HG02571 (cell line): Measurements from ENCODE around the gene AGTRAP.

Experiments
- ATAC-seq: cut with Tn5 transposase; IDR thresholded peaks from one replicate; pipeline ENCODE4 v1.9.1; 2021; ENCODE audit warnings: mild to moderate bottlenecking, moderate library complexity; ENCODE audit not compliant: unreplicated experiment

Gene AGTRAP

DNA sequence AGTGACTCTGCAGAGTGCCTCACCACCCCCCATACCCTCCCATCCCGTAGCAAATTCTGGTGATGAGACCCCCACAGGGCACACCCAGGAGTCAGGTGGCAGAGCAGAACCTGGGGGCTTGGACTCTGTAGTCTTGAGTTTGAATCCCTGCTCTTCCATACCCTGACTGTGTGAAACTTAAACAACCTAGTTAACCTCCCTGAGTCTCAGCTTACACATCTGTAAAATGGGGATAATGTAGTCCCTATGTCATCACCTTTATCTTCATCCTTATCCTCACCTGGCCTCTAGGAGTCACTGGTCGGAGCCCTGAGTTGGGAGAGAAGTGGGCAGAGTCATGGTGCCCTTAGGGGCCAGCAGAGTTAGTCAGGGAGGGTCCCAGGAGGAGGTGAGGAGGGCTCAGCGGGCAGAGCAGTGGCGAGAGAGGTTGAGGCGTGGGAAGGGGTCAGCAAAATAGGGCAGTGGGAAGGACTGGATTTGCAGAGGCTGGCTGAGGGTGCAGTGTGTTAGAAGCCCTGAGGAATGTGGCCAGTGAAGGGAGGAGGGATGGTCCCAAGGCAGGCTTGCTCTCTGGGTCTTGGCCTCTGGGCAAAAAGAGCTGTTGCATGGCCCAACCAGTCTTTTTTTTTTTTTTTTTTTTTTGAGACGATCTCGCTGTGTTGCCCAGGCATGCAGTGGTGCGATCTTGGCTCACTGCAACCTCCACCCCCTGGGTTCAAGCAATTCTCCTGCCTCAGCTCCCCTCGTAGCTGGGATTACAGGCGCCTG is 44.6 kb downstream of the AGTRAP start:
- ATAC-seq = no peak

GRCh38 chr1:11781297-11781696 is 45.4 kb downstream of the AGTRAP start:
- ATAC-seq = no peak

DNA sequence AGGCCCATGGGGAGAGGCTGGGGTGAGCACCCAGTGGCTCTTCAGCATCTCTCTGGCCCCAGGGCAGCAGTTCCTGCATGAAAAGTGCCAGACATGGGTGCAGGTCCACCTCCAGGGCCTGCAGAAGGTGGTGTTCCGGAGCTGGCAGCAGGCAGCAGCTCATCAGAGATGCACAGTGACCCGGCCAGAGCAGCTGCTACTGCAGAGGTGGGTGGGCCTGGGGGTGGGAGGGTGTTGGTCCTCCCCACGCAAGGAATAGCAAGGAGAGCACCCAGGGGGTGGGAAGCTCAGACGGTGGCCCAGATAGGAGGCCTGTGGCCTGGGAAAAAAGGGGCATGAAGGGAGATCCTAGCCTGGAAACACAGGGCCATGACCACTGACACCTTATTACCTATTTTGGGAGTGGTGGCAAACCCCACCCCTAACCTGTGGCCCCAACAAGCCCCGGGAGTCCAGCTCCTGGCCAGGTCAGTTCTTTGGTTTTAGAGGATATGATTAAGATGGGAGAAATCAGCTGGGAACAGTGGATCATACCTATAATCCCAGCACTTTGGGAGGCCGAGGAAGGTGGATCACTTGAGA is 46.3 kb downstream of the AGTRAP start:
- ATAC-seq = no peak

DNA sequence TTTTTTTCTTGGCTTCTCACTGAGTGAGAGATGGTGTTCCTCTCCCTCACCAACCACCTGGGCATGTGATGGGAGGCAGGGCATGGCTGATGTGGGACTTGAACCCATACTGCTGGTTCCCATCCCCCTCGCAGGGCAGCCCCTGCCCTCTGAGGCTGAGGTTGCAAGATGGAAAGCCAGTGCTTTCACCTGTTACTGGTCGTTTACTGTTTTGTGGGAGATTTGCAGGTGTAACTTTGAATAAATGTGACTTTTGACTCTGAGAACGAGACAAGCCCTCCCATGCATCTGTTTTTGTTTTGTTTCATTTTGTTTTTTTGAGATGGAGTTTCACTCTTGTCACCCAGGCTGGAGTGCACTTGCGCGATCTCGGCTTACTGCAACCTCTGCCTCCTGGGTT is 47.6 kb downstream of the AGTRAP start:
- ATAC-seq = no peak

DNA sequence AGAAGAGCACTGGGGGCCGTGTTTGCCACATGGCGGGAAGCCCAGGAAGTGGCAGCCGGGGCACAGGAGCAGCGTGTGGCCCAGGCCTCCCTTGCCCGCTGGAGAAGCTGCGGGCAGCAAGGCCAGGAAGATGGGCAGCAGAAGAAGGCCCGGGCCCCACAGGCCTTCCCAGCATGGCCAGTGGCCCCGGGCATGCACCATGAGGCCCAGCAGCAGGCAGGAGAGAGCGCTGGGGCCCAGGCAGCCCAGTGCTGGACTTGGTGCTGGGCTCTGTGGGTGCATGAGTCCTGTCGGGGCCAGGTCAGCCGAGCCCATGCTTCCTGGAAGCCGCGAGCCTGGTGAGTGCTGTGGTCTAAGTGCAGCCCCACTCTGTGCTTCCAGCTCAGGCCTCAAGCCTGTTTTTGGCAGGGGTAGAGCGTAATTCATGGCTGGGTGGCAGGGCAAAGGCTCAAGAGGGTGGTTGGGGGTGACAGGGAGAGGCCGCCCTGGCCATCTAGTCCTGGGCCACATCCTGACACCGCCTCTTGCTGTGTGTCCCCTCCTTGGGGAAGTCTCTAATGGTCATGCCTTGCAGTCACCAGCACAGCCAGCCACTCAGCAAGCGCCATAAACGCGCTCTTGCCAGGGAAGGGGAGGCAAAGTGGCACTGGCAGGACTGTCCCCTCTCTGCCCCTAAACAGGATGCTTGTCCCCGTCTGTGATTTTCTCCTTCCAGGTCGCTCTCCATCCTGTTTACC is 48.5 kb downstream of the AGTRAP start:
- no peak for ATAC-seq

- ATAC-seq = no peak
Measured at GRCh38 chr1:11784993-11785769, 49.2 kb downstream of the AGTRAP start.

DNA sequence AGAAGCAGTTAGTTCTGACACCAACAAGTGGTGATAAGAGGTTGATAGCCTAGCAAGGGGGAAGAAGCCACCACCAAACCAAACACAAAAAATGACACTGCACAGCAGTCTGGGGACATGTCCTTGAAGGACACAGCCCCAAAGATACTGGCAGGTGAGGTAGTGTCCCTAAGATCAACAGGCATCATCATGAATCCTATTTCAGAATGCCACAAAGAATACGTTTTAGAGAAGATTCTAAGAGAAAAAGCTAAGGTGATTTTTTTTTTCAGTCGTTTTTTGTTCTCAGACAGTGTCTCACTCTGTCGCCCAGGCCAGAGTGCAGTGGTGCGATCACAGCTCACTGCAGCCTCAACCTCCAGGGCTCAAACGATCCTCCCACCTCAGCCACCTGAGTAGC is 50.2 kb downstream of the AGTRAP start:
- no peak for ATAC-seq

GRCh38 chr1:11787251-11787803 is 51.4 kb downstream of the AGTRAP start:
- no peak for ATAC-seq

GRCh38 chr1:11787804-11788436 is 52.0 kb downstream of the AGTRAP start:
- no peak for ATAC-seq

GRCh38 chr1:11788549-11789053 is 52.7 kb downstream of the AGTRAP start:
- no peak for ATAC-seq

DNA sequence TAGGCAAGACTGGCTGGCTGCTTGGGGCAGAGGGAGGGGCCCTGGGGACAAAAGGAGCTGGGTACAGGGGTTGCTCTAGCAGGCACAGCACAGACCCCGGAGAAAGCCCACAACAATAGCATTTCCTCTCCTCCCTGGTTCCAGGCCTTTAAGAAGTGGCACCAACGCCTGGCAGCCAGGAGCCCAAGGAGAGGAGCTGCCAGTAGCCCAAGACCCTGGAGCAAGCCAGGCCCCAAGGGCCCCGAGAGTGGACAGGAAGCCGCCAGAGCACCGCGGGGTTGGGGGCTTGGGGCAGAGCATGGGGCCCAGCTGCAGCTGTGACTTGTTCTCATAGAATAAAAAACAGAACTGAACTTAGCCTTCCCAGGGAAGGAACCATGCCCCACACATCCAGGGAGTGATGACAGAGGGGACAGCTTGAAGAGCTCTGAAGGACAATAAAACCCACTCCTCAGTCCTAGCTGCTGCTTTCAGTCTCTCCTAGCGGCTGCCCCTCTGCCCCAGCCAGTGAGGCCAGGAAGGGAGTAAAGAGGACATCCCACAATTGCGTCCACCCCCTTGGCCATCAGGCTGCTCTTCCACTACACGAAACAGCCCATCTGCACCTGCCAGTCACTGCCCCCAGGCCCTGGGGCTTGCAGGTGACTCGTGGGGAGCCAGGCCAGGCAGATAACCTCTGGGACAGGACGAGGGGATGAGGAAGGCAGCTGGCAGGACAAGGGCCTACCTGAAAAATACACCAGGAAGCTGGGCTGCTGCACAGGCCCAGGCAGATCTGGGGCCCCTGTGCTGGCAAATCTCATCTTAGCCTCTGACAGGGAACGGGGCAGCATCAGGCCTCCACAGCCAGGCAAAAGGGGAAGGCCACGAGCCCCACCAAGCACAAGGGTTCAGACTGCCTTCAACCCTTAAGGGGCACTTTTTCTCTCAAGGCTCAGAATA is 53.5 kb downstream of the AGTRAP start:
- ATAC-seq = no peak

DNA sequence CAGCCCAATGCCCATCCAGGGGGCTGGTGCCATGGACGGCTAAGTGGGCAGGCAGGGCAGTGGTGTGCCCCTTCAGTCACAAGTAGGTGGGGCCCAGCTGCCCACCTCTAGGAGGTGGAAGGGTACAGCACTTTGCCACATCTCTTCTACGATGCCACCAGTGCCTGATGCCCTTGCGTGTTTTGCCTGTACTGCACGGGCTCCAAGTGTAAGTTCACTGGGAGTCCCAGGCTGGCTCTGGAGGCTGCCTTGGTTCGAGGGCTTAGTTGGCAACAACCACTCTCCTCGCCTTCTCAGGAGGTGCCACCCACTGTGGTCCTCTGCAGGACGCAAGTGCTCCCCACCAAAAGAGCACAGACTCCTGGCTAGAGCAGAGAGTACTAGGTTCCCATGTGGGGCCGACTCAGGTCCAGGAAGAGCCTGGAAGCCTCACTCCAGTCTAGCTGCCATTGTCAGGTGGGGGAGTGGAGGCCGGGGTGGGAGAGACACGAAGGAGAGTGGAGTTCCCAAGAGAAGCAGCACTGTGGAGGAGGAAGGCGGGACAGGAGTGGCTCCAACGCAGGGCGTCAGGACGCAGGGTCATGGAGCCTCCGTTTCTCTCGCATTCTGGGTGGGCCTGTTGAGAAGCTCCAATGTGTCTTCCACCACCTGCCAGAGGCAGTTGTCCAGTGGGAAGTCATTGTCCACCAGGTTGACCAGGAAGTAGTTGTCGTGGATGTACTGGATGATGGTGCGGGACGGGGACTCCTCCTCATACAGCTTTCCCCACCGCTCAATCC is 54.4 kb downstream of the AGTRAP start:
- ATAC-seq = no peak

GRCh38 chr1:11790880-11791715 is 55.2 kb downstream of the AGTRAP start:
- ATAC-seq = no peak

- no peak for ATAC-seq
Measured at GRCh38 chr1:11792106-11792505, 56.2 kb downstream of the AGTRAP start.

GRCh38 chr1:11793819-11794218 is 57.9 kb downstream of the AGTRAP start:
- no peak for ATAC-seq

DNA sequence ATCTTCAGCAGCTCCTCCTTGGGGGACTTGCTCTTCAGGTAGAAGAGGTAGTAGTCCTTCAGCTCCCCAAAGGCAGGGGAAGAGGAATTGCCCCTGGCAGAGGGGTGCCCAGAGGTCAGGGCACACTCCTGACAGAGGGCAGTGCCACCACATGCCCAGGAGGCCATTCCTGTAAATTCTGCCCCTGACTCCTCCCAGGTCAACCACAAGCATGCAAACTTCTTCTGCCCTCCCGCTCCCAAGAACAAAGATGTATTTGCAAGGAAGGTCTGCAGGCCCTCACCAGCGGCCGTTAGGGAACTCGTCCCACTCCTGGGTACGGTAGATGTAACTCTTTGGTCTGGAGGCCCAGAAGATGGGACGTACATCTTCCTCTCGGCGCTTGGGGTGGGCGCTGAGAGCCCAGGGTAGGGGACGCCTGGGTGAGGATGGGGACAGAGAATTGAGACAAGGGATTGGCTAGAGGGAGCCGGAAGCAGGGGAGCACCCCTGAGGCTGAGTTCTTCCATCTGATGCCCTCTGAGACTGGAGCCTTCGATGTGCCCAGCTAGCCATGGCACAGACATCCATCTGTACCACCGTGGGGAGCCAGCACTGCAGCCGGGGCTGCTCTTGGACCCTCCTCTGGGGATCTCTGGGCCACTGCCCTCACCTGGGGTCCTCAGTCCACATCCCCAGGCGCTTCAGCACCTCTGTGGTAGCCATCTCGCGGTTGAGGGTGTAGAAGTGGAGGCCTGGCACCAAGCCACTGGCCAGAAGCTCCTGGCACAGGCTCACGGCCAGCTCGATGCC is 58.7 kb downstream of the AGTRAP start:
- no peak for ATAC-seq
